ENCODE data around the gene VANGL2. TPM values are rescaled to one million over a fixed set of nuclear protein-coding genes. Genes with fewer than 3 reads are reported as not detected.

The VANGL2 gene
- total and polyA plus RNA-seq, 2 of the 8 experiments (the other 6 are each of a cell fraction or from before 2014, with no cell fraction given), result 62.5 to 118 TPM

DNA sequence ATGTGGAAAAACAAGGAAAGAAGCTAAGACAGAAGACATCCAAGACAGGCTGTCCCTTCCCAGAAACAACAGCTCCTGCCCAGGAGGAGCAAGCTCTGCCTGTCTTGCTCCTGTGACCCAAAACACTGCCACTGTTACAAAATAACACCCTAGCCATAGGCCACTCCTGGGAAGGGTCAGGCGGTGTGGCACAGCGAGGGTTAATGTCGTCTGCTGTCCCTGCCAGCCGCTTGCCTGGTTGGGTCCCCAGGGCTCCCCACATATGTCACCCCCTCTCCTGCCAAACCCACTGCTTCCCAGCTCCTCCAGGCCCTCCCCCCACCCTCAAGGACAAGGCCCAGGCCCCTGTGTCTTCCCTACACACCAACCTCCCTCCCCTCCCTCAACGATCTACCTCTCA lies 37.4 kb upstream of the VANGL2 start (continued):
- no peak for TF ChIP-seq CHD2 (IDR thresholded peaks at IDR 0.05; ENCODE audit: low read length)
- TF ChIP-seq CBX8 (IDR thresholded peaks at IDR 0.05; ENCODE audit: borderline replicate concordance, low read depth, low read length), result no peak
